GM23338 (cell line): ENCODE measurements around the gene POLG2. TPM values are rescaled to one million over a fixed set of nuclear protein-coding genes. Genes with fewer than 3 reads are reported as not detected.
"Not testable (repeated sequence)": the region's sequence is repeated elsewhere in the genome, so short reads cannot be mapped to it uniquely, and the experiment has no call there.

Experiments used
- ATAC-seq: fragments of 200-7000 bp; cut with Tn5 transposase; 3 replicates; pipeline ENCODE4 v1.9.1; 2020
- DNase-seq: peaks from one replicate; pipeline ENCODE4 v3.0.0-alpha.2; 2015; ENCODE audit warnings: low spot score
- H2AFZ ChIP-seq: fragments of 200-600 bp; sonication (generic); 2 replicates; pipeline ENCODE4 v1.8.0; 2016; ENCODE audit warnings: antibody characterized with exemption, mild to moderate bottlenecking, moderate library complexity
- H3F3A ChIP-seq: fragments of 200-600 bp; sonication (generic); replicated peaks from 2 replicates; pipeline ENCODE4 v1.8.0; 2017; ENCODE audit warnings: antibody characterized with exemption, mixed run types, low read depth
- H3K27ac ChIP-seq: fragments of 200-600 bp; sonication (generic); 2 replicates; pipeline ENCODE4 v1.6.1; 2016; ENCODE audit warnings: low read depth
- H3K27me3 ChIP-seq: fragments of 200-600 bp; sonication (generic); 2 replicates; pipeline ENCODE4 v1.8.0; 2016; ENCODE audit warnings: mild to moderate bottlenecking, mixed run types, moderate library complexity; ENCODE audit not compliant: insufficient read depth
- H3K36me3 ChIP-seq: fragments of 200-600 bp; sonication (generic); 2 replicates; pipeline ENCODE4 v1.8.0; 2016; ENCODE audit warnings: mild to moderate bottlenecking; ENCODE audit not compliant: insufficient read depth
- H3K4me1 ChIP-seq: fragments of 200-600 bp; sonication (generic); 2 replicates; pipeline ENCODE4 v1.8.0; 2016; ENCODE audit warnings: mild to moderate bottlenecking, moderate library complexity; ENCODE audit not compliant: insufficient read depth
- H3K4me2 ChIP-seq: fragments of 200-600 bp; sonication (generic); 2 replicates; pipeline ENCODE4 v1.7.1; 2017; ENCODE audit warnings: mixed run types
- H3K4me3 ChIP-seq: fragments of 200-600 bp; sonication (generic); 2 replicates; pipeline ENCODE4 v1.6.1; 2016; ENCODE audit warnings: mixed run types
- H3K79me2 ChIP-seq: fragments of 200-600 bp; sonication (generic); replicated peaks from 2 replicates; pipeline ENCODE4 v1.8.0; 2017; ENCODE audit warnings: mild to moderate bottlenecking; ENCODE audit not compliant: insufficient read depth
- H3K9me2 ChIP-seq: fragments of 200-600 bp; sonication (generic); 2 replicates; pipeline ENCODE4 v1.8.0; 2017; ENCODE audit not compliant: insufficient read depth
- H4K20me1 ChIP-seq: fragments of 200-600 bp; sonication (generic); replicated peaks from 2 replicates; pipeline ENCODE4 v1.8.0; 2017; ENCODE audit warnings: mild to moderate bottlenecking; ENCODE audit not compliant: insufficient read depth
- H3K27ac Mint-ChIP-seq: 2 replicates; pipeline ENCODE4 v1.8.0; 2020; ENCODE audit warnings: inconsistent platforms, mild to moderate bottlenecking, moderate library complexity, mixed read lengths
- H3K27me3 Mint-ChIP-seq: 3 replicates; pipeline ENCODE4 v1.8.0; 2022; ENCODE audit warnings: low read depth, mild to moderate bottlenecking, moderate library complexity, mixed read lengths, inconsistent platforms; ENCODE audit not compliant: insufficient read depth, poor library complexity
- H3K36me3 Mint-ChIP-seq: 3 replicates; pipeline ENCODE4 v1.8.0; 2021; ENCODE audit warnings: low read depth, mild to moderate bottlenecking, inconsistent platforms, moderate library complexity, mixed read lengths
- H3K4me1 Mint-ChIP-seq: 3 replicates; pipeline ENCODE4 v1.8.0; 2020; ENCODE audit warnings: mild to moderate bottlenecking, inconsistent platforms, mixed read lengths
- H3K4me3 Mint-ChIP-seq: 3 replicates; pipeline ENCODE4 v1.8.0; 2021; ENCODE audit warnings: moderate library complexity, mild to moderate bottlenecking, inconsistent platforms, mixed read lengths
- H3K9me3 Mint-ChIP-seq: 3 replicates; pipeline ENCODE4 v1.8.0; 2020; ENCODE audit warnings: moderate library complexity, mild to moderate bottlenecking, inconsistent platforms, mixed read lengths
- EZH2 ChIP-seq: fragments of 200-600 bp; sonication (generic); IDR thresholded peaks from one replicate; pipeline ENCODE4 v1.8.0; 2017; ENCODE audit warnings: antibody characterized with exemption, mild to moderate bottlenecking, low read depth; ENCODE audit not compliant: unreplicated experiment
- EZH2phosphoT487 ChIP-seq: fragments of 200-600 bp; sonication (generic); IDR thresholded peaks from one replicate; pipeline ENCODE4 v1.8.1; 2018; ENCODE audit warnings: antibody characterized with exemption; ENCODE audit not compliant: unreplicated experiment
- POLR2AphosphoS5 ChIP-seq: IDR thresholded peaks from 2 replicates; pipeline ENCODE4 v1.6.1; 2016; ENCODE audit warnings: antibody characterized with exemption, low read depth
- REST ChIP-seq: IDR thresholded peaks from one replicate; pipeline ENCODE4 v1.6.1; 2018; ENCODE audit warnings: antibody characterized with exemption; ENCODE audit not compliant: unreplicated experiment
- polyA plus RNA-seq: library from polyadenylated mRNA; unstranded; fragments of >200 nt; fragmentation: Nextera tagmentation; extraction: Ambion mirVana; gene quantifications from 2 replicates; pipeline ENCODE4 v1.2.1, GENCODE V29; 2016
- total RNA-seq: library from RNA; depleted of rRNA; stranded (reverse); fragments of >200 nt; shearing (Covaris generic); gene quantifications from 2 replicates; pipeline ENCODE4 v1.2.3, GENCODE V29; 2014
- TF ChIP-seq, protein P1 (sequence below), 2 experiments: fragments of 200-600 bp in 1 of 2; sonication (generic) in 1 of 2; conservative IDR thresholded peaks; 2 replicates each; pipeline versions ENCODE4 v1.5.1 to v1.6.1; 2016 to 2017; ENCODE audit warnings: antibody characterized with exemption in 2 of 2, low read depth in 2 of 2, mild to moderate bottlenecking in 2 of 2, moderate library complexity in 1 of 2

Gene POLG2
- total and polyA plus RNA-seq, 2 experiments from 2014 or later: 20.2 to 28.0 TPM

GRCh38 chr17:64495300-64495699 is 1.6 kb downstream of the POLG2 start:
- peaks cover 23% of the 10 kb centered on the region for H4K20me1 ChIP-seq
- peaks cover 84% of the 10 kb centered on the region for H3K36me3 Mint-ChIP-seq
- H3K27me3 Mint-ChIP-seq: peaks cover 24% of the 10 kb centered on the region
- peaks cover 48% of the 10 kb centered on the region for H3K79me2 ChIP-seq
- not testable (repeated sequence) for H3K27ac ChIP-seq, H3K27me3 ChIP-seq, DNase-seq, H3K4me1 ChIP-seq, ATAC-seq, H3K9me2 ChIP-seq, H3K27ac Mint-ChIP-seq, H2AFZ ChIP-seq
- H3K9me3 Mint-ChIP-seq: peaks cover 17% of the 10 kb centered on the region
- peak overlapping the region; percentile 60 for H3K4me3 ChIP-seq
- H3F3A ChIP-seq: peaks cover 32% of the 10 kb centered on the region
- peak overlapping the region; percentile 84 for H3K4me2 ChIP-seq
- peaks cover 43% of the 10 kb centered on the region for H3K36me3 ChIP-seq
- H3K4me1 Mint-ChIP-seq: peaks cover 35% of the 10 kb centered on the region
- peak overlapping the region; percentile 100 for H3K4me3 Mint-ChIP-seq

DNA sequence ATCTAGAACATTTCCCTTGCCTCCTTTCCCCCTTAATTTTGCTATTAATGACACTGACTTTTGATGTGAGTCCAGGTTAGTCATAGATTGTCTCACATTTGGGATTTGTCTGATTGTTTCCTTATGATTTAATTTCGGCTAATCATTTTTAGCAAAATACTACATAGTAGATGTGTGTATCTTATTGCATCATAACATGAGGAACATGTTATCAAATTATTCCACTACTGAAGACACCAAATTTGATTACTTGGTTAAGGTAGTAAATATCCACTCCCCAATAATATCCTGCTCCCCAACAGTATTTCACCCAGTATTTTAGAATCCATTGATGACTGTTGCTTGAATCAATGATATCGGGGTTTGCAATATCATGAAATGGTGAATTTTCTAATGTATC is 2.7 kb downstream of the POLG2 start:
- Histone ChIP-seq H3K27me3 (no peaks in the 10 kb centered on the region), H2AFZ (no peak overlapping the region), H3K4me3 (no peak overlapping the region), H3K27ac (no peak overlapping the region), H3K79me2 (peaks cover 38% of the 10 kb centered on the region), H3F3A (peaks cover 20% of the 10 kb centered on the region), H3K4me2 (peak overlapping the region; percentile 84), H4K20me1 (peaks cover 11% of the 10 kb centered on the region), H3K4me1 (peaks cover 10% of the 10 kb centered on the region), H3K36me3 (peaks cover 37% of the 10 kb centered on the region), H3K9me2 (no peaks in the 10 kb centered on the region)
- Mint-ChIP-seq H3K27me3 (peaks cover 24% of the 10 kb centered on the region), H3K4me1 (peaks cover 23% of the 10 kb centered on the region), H3K4me3 (peak overlapping the region; percentile 100), H3K27ac (no peak overlapping the region; the same call in 1 of the 2 replicates), H3K9me3 (peaks cover 17% of the 10 kb centered on the region), H3K36me3 (peaks cover 84% of the 10 kb centered on the region)
- DNase-seq: no peak
- no peak for ATAC-seq
- TF ChIP-seq POLR2AphosphoS5: no peak
- TF ChIP-seq, protein P1, sequence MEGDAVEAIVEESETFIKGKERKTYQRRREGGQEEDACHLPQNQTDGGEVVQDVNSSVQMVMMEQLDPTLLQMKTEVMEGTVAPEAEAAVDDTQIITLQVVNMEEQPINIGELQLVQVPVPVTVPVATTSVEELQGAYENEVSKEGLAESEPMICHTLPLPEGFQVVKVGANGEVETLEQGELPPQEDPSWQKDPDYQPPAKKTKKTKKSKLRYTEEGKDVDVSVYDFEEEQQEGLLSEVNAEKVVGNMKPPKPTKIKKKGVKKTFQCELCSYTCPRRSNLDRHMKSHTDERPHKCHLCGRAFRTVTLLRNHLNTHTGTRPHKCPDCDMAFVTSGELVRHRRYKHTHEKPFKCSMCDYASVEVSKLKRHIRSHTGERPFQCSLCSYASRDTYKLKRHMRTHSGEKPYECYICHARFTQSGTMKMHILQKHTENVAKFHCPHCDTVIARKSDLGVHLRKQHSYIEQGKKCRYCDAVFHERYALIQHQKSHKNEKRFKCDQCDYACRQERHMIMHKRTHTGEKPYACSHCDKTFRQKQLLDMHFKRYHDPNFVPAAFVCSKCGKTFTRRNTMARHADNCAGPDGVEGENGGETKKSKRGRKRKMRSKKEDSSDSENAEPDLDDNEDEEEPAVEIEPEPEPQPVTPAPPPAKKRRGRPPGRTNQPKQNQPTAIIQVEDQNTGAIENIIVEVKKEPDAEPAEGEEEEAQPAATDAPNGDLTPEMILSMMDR (conservative IDR thresholded peaks at IDR 0.05; ENCODE audit: low read depth in 2 of 2): no peak
- no peak for TF ChIP-seq EZH2phosphoT487
- no peak for TF ChIP-seq EZH2

DNA sequence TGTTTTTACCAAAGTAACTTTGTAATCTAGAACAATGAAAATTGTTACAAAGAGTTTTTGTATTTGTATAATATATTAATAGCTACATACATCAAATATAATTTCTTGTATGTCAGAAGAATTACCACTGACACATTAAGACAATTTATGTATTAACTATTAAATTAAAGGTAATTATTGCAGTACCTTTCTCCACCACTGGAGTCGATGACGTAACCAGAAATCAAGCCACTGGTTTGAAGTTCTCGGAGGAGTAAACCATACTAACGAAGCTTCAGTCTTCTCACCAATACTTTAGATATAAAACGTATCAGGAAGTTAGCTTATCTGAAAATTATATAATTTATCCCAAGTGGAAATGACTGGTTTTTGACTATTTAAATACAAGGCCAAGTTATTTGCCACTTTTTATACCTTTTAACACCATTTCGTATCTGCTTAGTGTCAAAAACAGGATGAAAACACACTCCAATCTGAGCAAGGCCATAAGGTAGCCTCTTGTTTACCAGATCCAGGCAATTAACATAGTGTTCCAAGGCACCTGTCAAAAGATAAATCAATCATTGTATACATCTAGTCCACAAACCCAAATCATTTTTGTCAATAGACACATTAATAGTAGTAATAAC is 4.3 kb downstream of the POLG2 start:
- peaks cover 36% of the 10 kb centered on the region for H3K36me3 ChIP-seq
- peaks cover 83% of the 10 kb centered on the region for H3K36me3 Mint-ChIP-seq
- no peak overlapping the region for H3K27ac Mint-ChIP-seq
- no peaks in the 10 kb centered on the region for H3K9me2 ChIP-seq
- TF ChIP-seq EZH2phosphoT487 (no peak), EZH2 (no peak), REST (no peak)
- TF ChIP-seq, protein P1 (conservative IDR thresholded peaks at IDR 0.05; ENCODE audit: low read depth in 2 of 2): peak; percentile 12 to 52; a peak in 3 of 4 replicates
- H3K9me3 Mint-ChIP-seq: peaks cover 17% of the 10 kb centered on the region
- no peak overlapping the region for H3K4me3 Mint-ChIP-seq
- peaks cover 20% of the 10 kb centered on the region for H3K27me3 Mint-ChIP-seq
- peaks cover 5% of the 10 kb centered on the region; the same call in 1 of the 2 replicates for H3F3A ChIP-seq
- peak; percentile 56 for DNase-seq
- peaks cover 38% of the 10 kb centered on the region for H3K79me2 ChIP-seq
- no peak overlapping the region for H3K4me3 ChIP-seq
- no peak overlapping the region for H3K4me2 ChIP-seq
- H3K4me1 ChIP-seq: peaks cover 6% of the 10 kb centered on the region
- no peak overlapping the region for H2AFZ ChIP-seq
- peaks cover 6% of the 10 kb centered on the region for H4K20me1 ChIP-seq
- no peak overlapping the region for H3K27ac ChIP-seq
- H3K4me1 Mint-ChIP-seq: peaks cover 12% of the 10 kb centered on the region
- H3K27me3 ChIP-seq: no peaks in the 10 kb centered on the region
- no peak for ATAC-seq
